A673 (cell line): ENCODE results near the gene SH3BP2. TPM values are rescaled to one million over a fixed set of nuclear protein-coding genes. Genes with fewer than 3 reads are reported as not detected.

Source experiments
- BruUV-seq: library from RNA; stranded (reverse); fragments of 400-500 nt; replicated peaks from 2 replicates; lab custom pipeline; 2021; lab: Mats Ljungman, UMichigan
- CTCF ChIA-PET: fragments of 300-600 bp; sonication (Branson Sonifier 250); formaldehyde crosslinking; loops from one replicate; lab custom pipeline; 2022; ENCODE audit warnings: antibody characterized with exemption; lab: Charles Lee
- POLR2A ChIA-PET: fragments of 300-600 bp; sonication (Branson Sonifier 250); formaldehyde crosslinking; loops from one replicate; lab custom pipeline; 2022; ENCODE audit warnings: antibody characterized with exemption; ENCODE audit not compliant: low non-redundant PET; lab: Charles Lee
- DNase-seq: peaks from one replicate; pipeline ENCODE4 v3.0.0-alpha.2; 2015; ENCODE audit warnings: low spot score
- H3K27ac ChIP-seq: fragments of 200-600 bp; sonication (generic); 2 replicates; pipeline ENCODE4 v1.5.1; 2016; ENCODE audit warnings: mixed run types, low read depth, mild to moderate bottlenecking, mixed read lengths, antibody characterized with exemption, low read length; ENCODE audit not compliant: poor library complexity, severe bottlenecking
- H3K27me3 ChIP-seq: fragments of 200-600 bp; sonication (generic); replicated peaks from 2 replicates; pipeline ENCODE4 v1.6.1; 2017; ENCODE audit warnings: mixed run types, low read depth, mild to moderate bottlenecking, mixed read lengths, antibody characterized with exemption, low read length; ENCODE audit not compliant: insufficient read depth, poor library complexity
- H3K36me3 ChIP-seq: fragments of 200-600 bp; sonication (generic); 2 replicates; pipeline ENCODE4 v1.6.1; 2016; ENCODE audit warnings: mixed run types, mild to moderate bottlenecking, mixed read lengths, antibody characterized with exemption, low read length; ENCODE audit not compliant: insufficient read depth, poor library complexity, severe bottlenecking
- H3K4me1 ChIP-seq: fragments of 200-600 bp; sonication (generic); 2 replicates; pipeline ENCODE4 v1.6.1; 2017; ENCODE audit warnings: mixed run types, mild to moderate bottlenecking, mixed read lengths, antibody characterized with exemption, low read length; ENCODE audit not compliant: insufficient read depth, poor library complexity, severe bottlenecking
- H3K4me3 ChIP-seq: fragments of 200-600 bp; sonication (generic); 2 replicates; pipeline ENCODE4 v1.5.1; 2016; ENCODE audit warnings: low read depth, mixed run types, mild to moderate bottlenecking, mixed read lengths, low read length; ENCODE audit not compliant: poor library complexity, severe bottlenecking
- H3K9me3 ChIP-seq: fragments of 200-600 bp; sonication (generic); 2 replicates; pipeline ENCODE4 v1.6.1; 2016; ENCODE audit warnings: mixed run types, low read depth, mild to moderate bottlenecking, mixed read lengths, antibody characterized with exemption, low read length; ENCODE audit not compliant: poor library complexity, severe bottlenecking
- CTCF ChIP-seq: fragments of 300-800, 200-600 bp; sonication (generic); conservative IDR thresholded peaks from 2 replicates; pipeline ENCODE4 v1.5.1; 2017; ENCODE audit warnings: low read depth, mild to moderate bottlenecking, antibody characterized with exemption, low read length, moderate library complexity, mixed read lengths
- EZH2 ChIP-seq: fragments of 200-600 bp; sonication (generic); IDR thresholded peaks from 2 replicates; pipeline ENCODE4 v1.6.1; 2017; ENCODE audit warnings: borderline replicate concordance, low read depth, mild to moderate bottlenecking, mixed read lengths, antibody characterized with exemption, low read length; ENCODE audit not compliant: poor library complexity, severe bottlenecking
- intact Hi-C: fragments of 100-400 bp; cut with micrococcal nuclease; formaldehyde crosslinking; loops from one replicate; pipeline ENCODE4 v1.10.0; 2022; ENCODE audit not compliant: unreplicated experiment
- total RNA-seq: library from RNA; stranded (reverse); gene quantifications from 2 replicates; pipeline ENCODE4 v1.2.3, GENCODE V29; 2021

The SH3BP2 gene
- total RNA-seq, 1 experiment from 2014 or later, result 34.4 TPM

GRCh38 chr4:2869659-2870058, 76.8 kb downstream of the SH3BP2 start:
- no peak for DNase-seq
- Histone ChIP-seq H3K9me3 (no peaks in the 10 kb centered on the region), H3K36me3 (no peaks in the 10 kb centered on the region), H3K4me1 (peaks cover 72% of the 10 kb centered on the region), H3K27ac (no peak overlapping the region), H3K27me3 (no peaks in the 10 kb centered on the region), H3K4me3 (no peak overlapping the region)
- BruUV-seq, result no TSS peak
- no peak for TF ChIP-seq EZH2
- no peak for TF ChIP-seq CTCF
- CTCF ChIA-PET, result no interaction called here
- intact Hi-C loops, result no loop called here
- POLR2A ChIA-PET, result no interaction called here

- CTCF ChIA-PET, result no interaction called here
Measured at GRCh38 chr4:2870082-2870481, 77.2 kb downstream of the SH3BP2 start.

GRCh38 chr4:2871466-2871865, 78.6 kb downstream of the SH3BP2 start:
- H3K9me3 ChIP-seq, result no peaks in the 10 kb centered on the region
- ChIA-PET POLR2A (no interaction called here), CTCF (no interaction called here)
- intact Hi-C loops, result no loop called here
- no TSS peak for BruUV-seq
- peaks cover 8% of the 10 kb centered on the region for H3K36me3 ChIP-seq
- DNase-seq, result no peak
- no peaks in the 10 kb centered on the region for H3K27me3 ChIP-seq
- TF ChIP-seq CTCF (no peak), EZH2 (no peak)
- peaks cover 65% of the 10 kb centered on the region for H3K4me1 ChIP-seq
- H3K27ac ChIP-seq, result peak overlapping the region; percentile 26
- H3K4me3 ChIP-seq, result no peak overlapping the region

More at GRCh38 chr4:2870082-2870481, 77.2 kb downstream of the SH3BP2 start:
- no peak for DNase-seq
- intact Hi-C loops, result no loop called here
- Histone ChIP-seq H3K27ac (no peak overlapping the region), H3K4me1 (peaks cover 72% of the 10 kb centered on the region), H3K9me3 (no peaks in the 10 kb centered on the region), H3K4me3 (no peak overlapping the region), H3K27me3 (no peaks in the 10 kb centered on the region), H3K36me3 (no peaks in the 10 kb centered on the region)
- POLR2A ChIA-PET, result no interaction called here
- no TSS peak for BruUV-seq
- TF ChIP-seq EZH2, result no peak

GRCh38 chr4:2871911-2872310, 79.0 kb downstream of the SH3BP2 start:
- DNase-seq, result peak; percentile 70
- no TSS peak for BruUV-seq
- no peaks in the 10 kb centered on the region for H3K9me3 ChIP-seq
- H3K27ac ChIP-seq, result peak overlapping the region; percentile 26
- no peak overlapping the region for H3K4me3 ChIP-seq
- intact Hi-C loops, result no loop called here
- ChIA-PET POLR2A (no interaction called here), CTCF (no interaction called here)
- peaks cover 8% of the 10 kb centered on the region for H3K36me3 ChIP-seq
- TF ChIP-seq EZH2 (no peak), CTCF (no peak)
- H3K4me1 ChIP-seq, result peaks cover 60% of the 10 kb centered on the region
- H3K27me3 ChIP-seq, result no peaks in the 10 kb centered on the region
